HG02588 (cell line): ENCODE data around the gene BLOC1S1.

Source experiments
- ATAC-seq: cut with Tn5 transposase; IDR thresholded peaks from one replicate; pipeline ENCODE4 v1.9.1; 2021; ENCODE audit warnings: mild to moderate bottlenecking, moderate library complexity; ENCODE audit not compliant: unreplicated experiment

Gene BLOC1S1

DNA sequence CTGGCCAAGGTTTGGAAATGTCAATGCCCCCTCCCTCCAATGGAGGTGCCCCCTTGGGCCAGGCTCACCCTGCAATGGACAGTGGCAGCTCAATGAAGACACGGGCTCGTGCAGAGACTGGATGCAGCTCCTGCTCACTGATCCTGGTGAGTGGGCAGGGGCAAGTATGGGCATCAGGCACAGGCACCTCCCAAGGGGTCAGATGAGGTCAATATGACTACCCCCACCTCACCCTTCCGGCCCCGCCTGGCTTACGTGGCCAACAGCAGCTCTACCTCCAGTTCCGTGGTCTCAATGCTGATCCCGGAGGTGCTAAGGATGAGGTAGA is 21.7 kb upstream of the BLOC1S1 start:
- ATAC-seq: no peak

GRCh38 chr12:55694651-55695050 is 21.2 kb upstream of the BLOC1S1 start:
- ATAC-seq: no peak

- ATAC-seq: no peak
Measured at GRCh38 chr12:55695349-55695748, 20.5 kb upstream of the BLOC1S1 start.

DNA sequence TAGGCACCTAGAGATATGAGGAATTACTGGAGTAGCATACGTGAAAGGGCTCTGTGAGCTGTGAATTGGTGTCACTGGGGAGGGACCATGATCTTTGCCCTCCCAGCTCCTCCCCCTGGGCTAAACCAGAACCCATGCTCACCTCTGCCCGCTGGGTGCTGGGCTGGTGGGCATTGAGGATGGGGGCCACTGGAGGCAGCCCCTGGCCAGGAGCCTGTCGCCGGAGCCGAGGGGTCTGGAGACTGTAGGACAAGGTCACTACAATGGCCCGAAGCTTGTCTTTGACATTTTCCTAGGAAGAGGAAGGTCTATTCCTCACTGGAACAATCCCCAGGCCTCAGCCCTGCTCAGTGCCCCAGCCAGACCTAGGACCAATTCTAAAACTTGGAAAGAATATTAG is 19.7 kb upstream of the BLOC1S1 start:
- ATAC-seq: no peak

DNA sequence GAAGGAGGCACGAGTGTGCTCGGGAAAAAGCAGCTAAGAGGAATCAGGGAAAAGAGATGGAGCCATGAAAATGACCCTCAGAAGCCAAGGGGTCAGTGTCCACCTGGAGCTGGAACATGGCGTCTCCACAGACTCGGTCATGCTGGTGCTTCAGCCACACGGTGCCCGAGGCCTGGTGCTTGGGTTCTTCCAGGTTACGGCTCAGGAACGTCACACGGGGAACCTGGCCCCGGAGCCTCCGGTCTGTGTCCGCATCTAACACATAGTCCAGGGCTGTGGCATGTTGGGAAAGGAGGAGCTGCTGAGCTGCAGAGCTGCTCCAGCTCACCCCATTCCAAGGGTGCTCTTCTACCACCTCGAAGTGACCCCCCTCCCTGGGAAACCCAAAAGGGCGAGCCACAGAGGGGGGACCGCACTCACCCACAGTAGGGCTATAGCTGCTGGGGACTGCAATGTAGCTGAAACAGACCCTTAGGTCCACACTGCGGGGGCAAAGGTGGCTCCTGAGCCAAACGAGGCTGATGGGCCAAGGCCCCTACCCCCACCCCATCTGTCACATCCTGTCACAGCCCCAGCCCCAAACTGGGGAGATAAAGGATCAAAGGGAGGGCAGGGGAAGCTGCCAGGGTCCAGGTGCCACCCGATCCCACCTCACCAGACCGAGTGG is 18.9 kb upstream of the BLOC1S1 start:
- ATAC-seq: no peak

GRCh38 chr12:55697686-55698085 is 18.2 kb upstream of the BLOC1S1 start:
- no peak for ATAC-seq

GRCh38 chr12:55698241-55698955 is 17.4 kb upstream of the BLOC1S1 start:
- ATAC-seq: no peak

DNA sequence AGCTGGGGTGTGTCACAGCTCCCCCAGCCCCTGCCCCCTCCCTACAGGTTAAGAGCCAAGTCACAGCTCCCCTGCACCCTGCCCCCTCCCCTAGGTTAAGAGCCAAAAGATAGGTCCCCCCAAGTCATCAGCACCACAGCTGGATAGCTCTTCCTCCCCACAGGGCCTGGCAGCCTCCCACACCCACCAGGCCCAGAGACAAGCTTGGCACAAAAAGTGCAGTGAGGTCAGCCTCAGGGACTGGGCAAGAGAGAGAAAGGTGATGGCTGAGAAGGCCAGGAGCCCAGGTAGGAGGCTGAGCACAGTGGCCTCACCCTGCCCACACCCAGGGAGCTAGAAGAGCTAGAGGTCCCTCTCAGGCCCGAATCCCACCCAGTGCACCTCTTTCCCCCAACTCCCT is 16.9 kb upstream of the BLOC1S1 start:
- no peak for ATAC-seq

- no peak for ATAC-seq
Measured at GRCh38 chr12:55699471-55700055, 16.3 kb upstream of the BLOC1S1 start.

GRCh38 chr12:55700255-55701018 is 15.4 kb upstream of the BLOC1S1 start:
- ATAC-seq: no peak

DNA sequence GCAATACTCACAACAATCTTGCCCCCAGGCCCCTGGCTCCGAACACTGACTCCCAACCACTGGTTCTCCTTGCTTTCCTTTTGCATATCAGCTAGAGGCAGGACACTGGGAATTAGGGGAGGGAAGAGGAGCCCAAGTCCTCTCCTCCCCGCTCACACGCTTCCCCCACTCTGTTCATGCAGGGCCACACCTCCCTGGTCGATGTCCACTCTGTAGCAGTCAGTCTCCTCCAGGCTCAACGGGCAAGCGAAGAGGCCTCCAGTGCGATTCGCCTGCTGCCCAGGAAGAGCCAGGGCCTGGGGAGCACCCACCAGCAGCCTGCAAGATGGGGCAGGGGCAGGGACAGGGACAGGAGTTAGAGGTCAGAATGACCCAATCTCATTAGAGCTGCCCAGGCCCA is 13.0 kb upstream of the BLOC1S1 start:
- no peak for ATAC-seq

- ATAC-seq: no peak
Measured at GRCh38 chr12:55703288-55703687, 12.6 kb upstream of the BLOC1S1 start.

DNA sequence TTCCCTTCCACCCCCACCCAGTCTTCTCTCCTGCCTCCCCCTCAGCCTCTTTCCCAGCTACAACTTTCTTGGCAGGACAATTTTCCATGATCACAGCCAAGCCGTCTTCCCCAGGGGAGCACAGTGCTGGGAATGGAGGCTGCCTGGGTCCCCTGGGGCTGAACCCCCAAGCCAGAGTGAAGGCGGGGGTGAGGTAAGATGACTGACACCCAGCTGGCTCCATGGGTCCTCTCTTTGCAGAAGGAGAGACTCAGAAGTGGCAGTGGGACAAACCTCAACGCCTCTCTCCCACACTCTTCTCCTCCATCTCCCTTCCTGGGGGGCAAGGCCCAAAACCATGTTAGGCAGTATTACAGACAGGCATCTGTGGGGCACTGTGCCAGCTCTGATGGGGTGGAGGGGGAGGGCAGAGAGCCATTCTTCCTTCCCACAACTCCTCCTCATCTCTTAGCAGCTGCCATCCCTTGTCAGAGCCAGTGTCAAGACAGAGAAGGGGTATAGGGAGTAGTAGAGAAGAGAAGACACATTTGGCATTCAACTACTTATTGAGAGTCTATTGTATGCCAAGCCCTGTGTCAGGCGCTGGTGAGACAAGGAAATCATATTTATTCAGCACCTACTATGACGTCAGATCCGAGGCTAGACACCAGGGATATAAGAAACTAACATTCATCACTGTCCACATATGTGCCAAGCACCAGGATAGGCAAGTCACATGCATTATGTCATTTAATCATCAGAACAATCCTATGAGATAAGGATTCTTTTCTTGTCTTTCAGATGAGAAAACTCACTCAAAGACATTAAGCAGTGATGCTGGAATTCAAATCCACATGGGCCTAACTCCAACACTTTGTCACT is 11.7 kb upstream of the BLOC1S1 start:
- no peak for ATAC-seq

DNA sequence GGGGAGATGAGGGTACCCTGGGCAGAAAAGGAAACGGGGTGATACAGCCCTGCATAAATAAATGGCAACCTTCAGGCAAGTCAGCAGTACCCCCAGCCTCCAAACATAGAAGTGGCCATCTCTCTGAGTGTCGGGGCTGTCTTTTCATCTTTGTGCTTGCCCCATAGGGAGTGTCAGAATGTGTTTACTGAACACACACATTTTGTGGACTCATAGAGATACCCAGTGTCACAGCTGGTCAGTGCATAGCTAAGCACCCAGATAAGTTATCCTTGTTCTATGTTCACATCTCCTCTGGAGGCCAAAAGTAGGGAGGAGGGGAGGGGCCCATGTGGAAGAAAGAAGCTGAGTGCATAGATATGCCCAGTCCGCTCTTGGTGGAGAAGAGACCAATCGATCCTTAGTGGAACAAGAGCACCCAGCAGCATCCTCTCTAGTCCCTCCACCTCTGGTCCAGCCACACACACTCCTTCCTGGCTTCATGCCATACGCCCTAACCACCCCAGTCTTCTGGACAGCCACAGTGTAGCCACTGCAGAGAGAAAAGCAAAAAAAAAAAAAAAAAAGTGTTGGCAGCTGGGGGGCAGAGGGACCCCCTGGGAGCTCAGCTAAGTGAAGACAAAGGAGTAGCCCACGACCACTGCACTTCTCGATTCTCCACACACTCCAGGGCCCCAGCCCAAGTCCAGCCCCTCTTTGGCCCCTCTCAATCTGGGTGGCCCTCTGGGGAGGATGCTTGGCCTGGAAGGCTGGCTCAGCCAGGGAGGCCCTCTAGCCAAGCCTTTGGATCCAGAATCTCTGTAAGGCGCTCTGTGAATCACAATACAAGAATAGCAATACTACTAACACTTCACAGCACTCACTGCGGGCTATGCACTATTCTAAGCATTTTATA is 10.8 kb upstream of the BLOC1S1 start:
- no peak for ATAC-seq

- no peak for ATAC-seq
Measured at GRCh38 chr12:55705782-55706402, 10.0 kb upstream of the BLOC1S1 start.

GRCh38 chr12:55706568-55707218 is 9.2 kb upstream of the BLOC1S1 start:
- ATAC-seq: no peak

DNA sequence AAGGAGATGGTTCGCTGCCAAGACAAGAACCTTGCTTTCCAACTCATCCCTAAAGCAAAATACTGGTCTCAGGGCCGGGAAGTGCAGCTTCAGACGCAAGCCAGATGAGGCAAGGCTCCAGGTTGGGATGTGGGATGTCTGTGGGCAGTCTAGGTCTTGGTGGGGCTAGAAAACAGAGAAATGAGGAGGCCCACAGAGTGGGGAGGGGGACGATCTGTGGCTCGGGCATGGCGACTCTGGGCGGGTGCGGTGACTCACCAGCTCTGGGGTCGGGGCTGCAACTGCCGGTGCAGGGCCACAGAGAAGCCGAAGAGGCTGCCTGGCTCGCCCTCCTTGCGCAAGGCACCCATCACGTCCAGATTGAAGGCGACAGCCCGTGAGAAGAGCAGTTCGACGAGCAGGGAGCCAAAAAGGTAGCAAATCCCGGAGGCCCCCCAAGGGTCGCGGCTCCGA is 8.6 kb upstream of the BLOC1S1 start:
- no peak for ATAC-seq

DNA sequence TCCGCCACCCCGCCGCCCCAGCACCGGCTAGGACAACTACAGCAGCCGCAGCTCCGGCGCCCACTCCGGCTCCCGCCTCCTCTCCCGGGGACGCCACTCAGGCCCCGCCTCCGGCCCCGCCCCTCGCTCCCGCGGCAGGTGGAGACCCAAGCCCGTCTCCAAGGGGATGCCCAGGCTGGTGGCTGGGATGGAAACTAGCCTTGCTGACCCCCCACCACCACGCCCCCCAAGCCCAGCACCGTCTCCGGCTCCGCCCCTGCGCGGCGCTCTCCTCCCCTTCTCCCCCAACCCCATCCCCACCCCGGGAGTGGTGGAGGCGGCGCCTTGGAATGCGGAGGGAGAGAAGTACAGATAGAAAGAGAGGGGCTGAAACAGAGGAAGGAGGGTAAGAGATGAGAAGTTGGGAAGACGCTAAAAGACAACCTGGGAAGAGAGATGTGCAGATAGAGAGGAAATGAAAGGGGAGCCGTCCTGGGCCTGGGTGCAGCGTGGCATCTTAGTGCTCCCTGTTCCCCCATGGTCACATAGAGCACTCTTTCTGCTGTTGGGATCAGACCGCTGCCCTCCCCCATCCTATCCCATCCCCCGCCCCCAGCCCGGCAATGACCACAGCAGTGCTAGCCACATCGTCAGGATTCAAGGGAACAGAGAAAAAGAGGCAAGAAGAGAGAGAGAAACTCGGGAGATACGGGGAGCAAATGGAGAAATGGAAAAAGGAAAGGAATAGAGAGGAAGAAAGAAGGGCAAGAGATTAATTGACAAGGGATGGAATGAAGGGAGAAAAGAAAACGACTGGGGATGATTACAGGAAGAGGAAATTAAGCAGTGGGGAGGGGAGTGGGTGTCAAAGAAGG is 7.8 kb upstream of the BLOC1S1 start, which contains the start of gene ITGA7:
Gene ITGA7, minus strand, starts transcription at position 64 of the 854 bp plus-strand sequence. CDS start 222 bp downstream, outside the sequence.
- ATAC-seq: no peak
